Daoy (cell line): Measurements from ENCODE around the gene RSRC1. TPM values are rescaled to one million over a fixed set of nuclear protein-coding genes. Genes with fewer than 3 reads are reported as not detected.
"Not testable (repeated sequence)": the region's sequence is repeated elsewhere in the genome, so short reads cannot be mapped to it uniquely, and the experiment has no call there.

Source experiments
- DNase-seq: peaks from one replicate; pipeline ENCODE4 v3.0.0-alpha.2; 2015; ENCODE audit warnings: low read depth
- total RNA-seq: library from RNA; depleted of rRNA; stranded (reverse); fragments of >200 nt; shearing (Covaris generic); gene quantifications from 2 replicates; pipeline ENCODE4 v1.2.3, GENCODE V29; 2014

The RSRC1 gene
- total RNA-seq, 1 experiment from 2014 or later: 58.7 TPM

DNA sequence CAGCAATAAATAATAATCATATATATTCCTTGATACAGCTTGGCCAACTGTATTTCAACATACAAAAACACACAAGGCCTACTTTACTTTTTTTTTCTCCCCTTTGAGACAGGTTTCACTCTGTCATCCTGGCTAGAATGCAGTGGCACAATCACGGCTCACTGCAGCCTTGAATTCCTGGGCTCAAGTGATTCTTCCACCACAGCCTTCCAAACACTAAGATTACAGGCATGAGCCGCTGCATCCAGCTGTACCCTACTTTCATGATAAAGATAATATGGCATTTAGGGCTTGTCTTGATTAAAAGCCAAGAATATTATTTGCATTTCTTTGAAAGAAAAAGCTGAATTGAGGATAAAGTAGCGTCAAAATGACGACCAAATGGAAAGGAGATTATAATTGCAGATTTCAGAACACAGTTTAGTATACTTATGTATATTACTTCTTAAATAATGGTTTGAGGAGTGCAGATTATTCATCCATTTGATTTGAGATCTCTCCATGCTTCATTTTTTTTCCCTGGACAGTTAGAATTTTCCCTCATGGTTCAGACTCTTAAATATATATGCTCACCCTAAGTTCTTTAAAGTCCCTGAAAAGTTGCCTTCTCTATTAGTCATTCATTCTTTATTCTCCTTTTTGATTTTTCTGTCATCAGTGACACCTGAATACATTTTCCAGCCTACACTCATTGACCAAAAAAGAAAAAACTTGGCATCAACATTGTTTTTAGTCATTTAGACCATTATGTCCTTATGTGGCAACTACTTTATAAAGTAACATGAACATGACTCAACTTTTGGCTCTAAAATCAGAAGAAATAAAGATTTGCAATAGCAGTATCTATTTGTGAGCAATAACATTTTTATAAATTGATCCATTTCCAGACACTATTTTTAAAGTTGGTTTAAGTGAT is 412.6 kb downstream of the RSRC1 start:
- no peak for DNase-seq

GRCh38 chr3:158528076-158528674 is 418.3 kb downstream of the RSRC1 start:
- DNase-seq: no peak

DNA sequence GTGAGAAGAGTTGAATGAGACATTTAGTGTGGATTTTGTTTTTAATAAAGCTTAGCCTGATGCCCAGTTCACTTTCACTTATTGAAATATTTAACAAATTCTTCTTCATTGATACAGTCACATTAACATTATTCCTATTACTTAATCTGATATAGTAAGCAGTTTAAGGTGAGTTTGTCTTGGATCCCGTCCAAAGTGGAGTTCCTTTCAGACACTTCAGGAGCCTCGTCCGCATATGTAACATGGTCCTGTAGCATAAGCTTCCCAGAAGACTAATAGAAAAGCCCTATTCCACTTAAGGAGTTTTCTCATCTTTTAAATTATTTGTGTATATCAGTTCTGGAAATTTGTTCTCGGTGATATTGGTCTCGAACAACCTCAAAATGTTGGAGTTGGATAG is 421.4 kb downstream of the RSRC1 start:
- DNase-seq: no peak

- peak; percentile 35 for DNase-seq
Measured at GRCh38 chr3:158532099-158532734, 422.3 kb downstream of the RSRC1 start.

DNA sequence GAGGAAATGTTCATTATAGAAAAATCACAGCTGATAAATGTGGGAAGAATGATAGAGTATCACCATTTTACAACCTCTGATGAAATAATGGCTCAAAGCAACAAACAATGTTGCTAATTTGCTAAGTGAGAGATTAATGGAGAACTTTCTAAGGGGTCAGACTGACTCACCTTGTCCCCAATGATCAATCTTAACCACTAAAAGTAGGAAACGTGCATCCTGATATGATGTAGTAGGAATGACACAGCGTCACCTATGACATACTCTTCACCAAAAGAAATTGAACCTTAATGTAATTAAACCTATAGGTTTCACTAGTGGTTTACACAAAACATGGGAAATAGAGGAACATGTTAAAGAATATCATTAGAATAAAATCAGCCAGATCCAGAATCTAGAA is 426.0 kb downstream of the RSRC1 start:
- no peak for DNase-seq

- DNase-seq: peak; percentile 22
Measured at GRCh38 chr3:158539414-158540014, 429.6 kb downstream of the RSRC1 start.

DNA sequence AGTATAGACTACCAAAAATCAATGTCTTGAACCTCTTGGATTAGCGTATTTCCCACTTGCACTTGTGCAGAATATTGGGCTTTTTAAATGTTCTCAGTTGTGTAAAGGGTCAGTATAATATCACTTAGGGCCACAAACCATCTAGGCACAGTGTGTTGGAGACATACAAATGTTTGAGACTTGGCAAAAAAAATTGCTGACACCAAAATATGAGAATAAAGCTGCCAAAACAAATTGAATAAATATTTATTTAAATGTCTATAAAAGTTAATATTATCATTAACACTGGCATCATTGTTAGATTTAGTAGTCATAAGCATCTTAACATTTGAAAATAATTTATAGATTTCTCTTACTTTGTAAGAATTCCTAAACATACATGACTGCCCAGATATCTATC is 430.2 kb downstream of the RSRC1 start:
- DNase-seq: no peak

DNA sequence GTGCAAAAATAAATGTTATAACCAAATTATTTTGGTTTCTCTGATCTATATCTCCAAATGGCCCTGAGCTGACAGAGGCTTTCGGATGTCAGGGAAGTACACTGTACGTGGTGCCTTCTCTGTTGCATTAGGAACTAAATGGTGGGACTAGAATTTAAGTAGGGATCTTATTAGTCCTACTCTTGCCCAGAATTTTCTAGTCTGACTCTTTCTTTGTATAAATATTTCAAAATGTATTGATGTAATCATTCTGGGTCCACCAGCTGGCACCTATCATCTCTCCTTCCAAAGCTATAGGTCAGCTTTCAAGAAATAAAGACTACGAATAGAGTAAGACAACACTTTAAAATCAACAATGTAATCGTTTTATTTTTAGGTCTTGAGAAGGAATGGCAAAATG is 438.8 kb downstream of the RSRC1 start:
- no peak for DNase-seq

DNA sequence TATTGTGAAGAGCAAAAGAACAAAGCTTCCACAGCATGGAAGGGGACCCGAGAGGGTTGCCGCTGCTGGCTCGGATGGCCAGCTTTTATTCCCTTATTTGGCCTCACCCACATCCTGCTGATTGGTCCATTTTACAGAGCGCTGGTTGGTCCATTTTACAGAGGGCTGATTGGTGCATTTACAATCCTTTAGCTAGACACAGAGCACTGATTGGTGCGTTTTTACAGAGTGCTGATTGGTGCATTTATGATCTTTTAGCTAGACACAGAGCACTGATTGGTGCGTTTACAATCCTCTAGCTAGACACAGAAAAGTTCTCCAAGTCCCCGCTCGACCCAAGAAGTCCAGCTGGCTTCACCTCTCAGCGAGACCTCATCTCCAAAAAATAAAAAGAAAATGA is 440.0 kb downstream of the RSRC1 start:
- DNase-seq: not testable (repeated sequence)

DNA sequence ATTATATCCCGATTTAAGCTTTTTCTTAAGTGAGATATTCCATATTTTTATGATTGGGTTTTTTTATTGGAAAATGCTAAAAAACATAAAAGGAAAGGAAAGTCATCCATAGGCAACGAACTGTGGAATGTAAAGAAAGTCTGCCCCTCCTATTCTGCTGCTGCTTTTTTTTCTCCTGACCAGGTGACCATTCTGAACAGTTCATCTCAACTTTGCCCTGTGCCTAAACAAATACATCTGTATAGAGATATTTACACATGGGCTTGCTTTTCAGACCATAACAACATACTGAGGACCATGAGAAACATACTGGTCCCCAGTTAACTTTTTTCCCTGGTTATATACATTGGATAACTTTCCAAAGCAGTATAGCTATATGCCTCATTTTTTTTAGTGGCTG is 442.2 kb downstream of the RSRC1 start:
- DNase-seq: no peak

GRCh38 chr3:158559504-158559903 is 449.6 kb downstream of the RSRC1 start:
- DNase-seq: no peak

- no peak for DNase-seq
Measured at GRCh38 chr3:158560979-158561378, 451.1 kb downstream of the RSRC1 start.

GRCh38 chr3:158562674-158563073 is 452.8 kb downstream of the RSRC1 start:
- DNase-seq: no peak

- no peak for DNase-seq
Measured at GRCh38 chr3:158563076-158563475, 453.2 kb downstream of the RSRC1 start.

GRCh38 chr3:158565076-158565475 is 455.2 kb downstream of the RSRC1 start:
- no peak for DNase-seq

DNA sequence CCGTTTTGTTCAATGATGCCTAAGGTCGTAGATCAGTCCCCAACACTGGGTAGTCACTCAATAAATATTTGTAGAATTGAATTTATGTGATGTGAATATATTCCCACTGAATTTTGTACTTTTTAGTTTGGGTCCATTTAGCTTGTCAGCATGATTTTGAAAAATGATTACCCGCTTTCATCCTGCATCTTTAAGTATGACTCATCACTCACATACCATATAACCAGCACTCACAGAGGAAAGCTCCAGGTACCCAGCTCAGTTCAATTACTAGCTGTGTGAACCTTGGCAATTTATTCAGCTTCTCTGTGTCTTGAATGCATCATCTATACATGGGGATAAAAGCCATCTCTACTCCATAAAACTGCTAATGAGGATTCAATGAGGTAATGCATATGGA is 458.9 kb downstream of the RSRC1 start:
- peak; percentile 23 for DNase-seq

- no peak for DNase-seq
Measured at GRCh38 chr3:158569794-158570193, 459.9 kb downstream of the RSRC1 start.

GRCh38 chr3:158570999-158571702 is 461.3 kb downstream of the RSRC1 start, which contains the start of gene MLF1:
Gene MLF1 (plus strand): TSS chr3:158571194. CDS start chr3:158571301, 107 bp downstream.
- DNase-seq: peak; percentile 98

GRCh38 chr3:158571969-158572765 is 462.3 kb downstream of the RSRC1 start:
- DNase-seq: no peak

- DNase-seq: no peak
Measured at GRCh38 chr3:158572766-158573060, 462.8 kb downstream of the RSRC1 start.

GRCh38 chr3:158573714-158574113 is 463.8 kb downstream of the RSRC1 start:
- peak; percentile 9 for DNase-seq
